Endothelial cell of umbilical vein (primary cell): ENCODE data around the gene ADAM30. TPM values are rescaled to one million over a fixed set of nuclear protein-coding genes. Genes with fewer than 3 reads are reported as not detected.

Experiments used
- BruUV-seq: library from RNA; stranded (reverse); fragments of 400-500 nt; replicated peaks from 2 replicates; lab custom pipeline; 2021; lab: Mats Ljungman, UMichigan
- CTCF ChIA-PET: fragments of 300-600, 350-600 bp; sonication (Branson Sonifier 250); formaldehyde crosslinking; loops from one replicate; lab custom pipeline; 2021; ENCODE audit warnings: antibody characterized with exemption, inconsistent platforms; lab: Charles Lee
- POLR2A ChIA-PET: fragments of 300-600, 350-600 bp; sonication (Branson Sonifier 250); formaldehyde crosslinking; loops from one replicate; lab custom pipeline; 2021; ENCODE audit warnings: antibody characterized with exemption, inconsistent platforms; lab: Charles Lee
- DNase-seq: peaks from one replicate; pipeline ENCODE4 v3.0.0-alpha.2; 2011; ENCODE audit warnings: low read depth, low spot score
- FAIRE-seq: peaks from 2 replicates; lab custom pipeline; 2011; peaks lifted over from hg19 to GRCh38; lab: Jason Lieb, UNC
- H2AFZ ChIP-seq: 2 replicates; pipeline ENCODE4 v1.6.0; 2012; ENCODE audit warnings: low read depth, low read length, control low read depth, inconsistent platforms
- H3K27ac ChIP-seq: 2 replicates; pipeline ENCODE4 v1.5.1; 2011; ENCODE audit warnings: low read depth, mild to moderate bottlenecking, control low read depth, low read length, moderate library complexity; ENCODE audit not compliant: insufficient read depth
- H3K27me3 ChIP-seq, 2 experiments: 2 replicates each; pipeline versions ENCODE4 v1.6.0 to v1.6.1; 2011; ENCODE audit warnings: low read length in 2 of 2, mixed read lengths in 1 of 2; ENCODE audit not compliant: control insufficient read depth in 2 of 2, insufficient read depth in 2 of 2
- H3K36me3 ChIP-seq, 2 experiments: 2 replicates in 1 of 2; 3 replicates in 1 of 2; pipeline ENCODE4 v1.5.1; 2011; ENCODE audit warnings: low read length in 2 of 2, mild to moderate bottlenecking in 1 of 2, moderate library complexity in 1 of 2; ENCODE audit not compliant: control insufficient read depth in 2 of 2, insufficient read depth in 2 of 2; ENCODE audit errors: extremely low read depth in 1 of 2
- H3K4me1 ChIP-seq: 3 replicates; pipeline ENCODE4 v1.5.1; 2011; ENCODE audit warnings: mild to moderate bottlenecking, low read length; ENCODE audit not compliant: control insufficient read depth, insufficient read depth; ENCODE audit errors: extremely low read depth
- H3K4me2 ChIP-seq: 2 replicates; pipeline ENCODE4 v1.6.1; 2011; ENCODE audit warnings: low read length, control low read depth, mixed read lengths; ENCODE audit not compliant: insufficient read depth
- H3K4me3 ChIP-seq, 3 experiments: fragments of 200-600 bp in 1 of 3; sonication (generic), shearing (Covaris generic) in 1 of 3; replicated peaks in 1 of 3; 2 replicates each; pipeline ENCODE4 v1.5.1; 2011 to 2016; ENCODE audit warnings: control low read depth in 3 of 3, low read length in 3 of 3, mild to moderate bottlenecking in 2 of 3, inconsistent platforms in 1 of 3, low read depth in 1 of 3, moderate library complexity in 1 of 3; ENCODE audit not compliant: insufficient read depth in 1 of 3
- H3K79me2 ChIP-seq: 2 replicates; pipeline ENCODE4 v1.6.0; 2012; ENCODE audit warnings: low read length, inconsistent platforms; ENCODE audit not compliant: control insufficient read depth, insufficient read depth
- H3K9ac ChIP-seq: replicated peaks from 2 replicates; pipeline ENCODE3; 2011; ENCODE audit warnings: low read length, control low read depth; ENCODE audit not compliant: insufficient read depth; ENCODE audit errors: extremely low read depth
- H3K9me1 ChIP-seq: replicated peaks from 3 replicates; pipeline ENCODE4 v1.6.0; 2011; ENCODE audit warnings: mild to moderate bottlenecking, low read length; ENCODE audit not compliant: control insufficient read depth, insufficient read depth; ENCODE audit errors: extremely low read depth
- H3K9me3 ChIP-seq: replicated peaks from 2 replicates; pipeline ENCODE4 v1.5.1; 2012; ENCODE audit warnings: low read length, inconsistent platforms; ENCODE audit not compliant: control insufficient read depth, insufficient read depth
- H4K20me1 ChIP-seq: replicated peaks from 2 replicates; pipeline ENCODE3; 2011; ENCODE audit warnings: mild to moderate bottlenecking, low read length; ENCODE audit not compliant: control insufficient read depth, insufficient read depth; ENCODE audit errors: extremely low read depth
- CTCF ChIP-seq, 2 donors: IDR thresholded peaks; 1 replicate in 1 of 2; 2 replicates in 1 of 2; pipeline ENCODE4 v1.5.1; 2011; ENCODE audit warnings: low read length in 2 of 2, mild to moderate bottlenecking in 2 of 2, moderate library complexity in 2 of 2, control low read depth in 1 of 2, inconsistent platforms in 1 of 2, low read depth in 1 of 2; ENCODE audit not compliant: insufficient read depth in 1 of 2; ENCODE audit errors: extremely low read depth in 1 of 2
- EZH2 ChIP-seq: IDR thresholded peaks from 2 replicates; pipeline ENCODE4 v1.6.1; 2012; ENCODE audit warnings: borderline replicate concordance, low read depth, mild to moderate bottlenecking, moderate library complexity, low read length, inconsistent platforms; ENCODE audit not compliant: severe bottlenecking
- FOS ChIP-seq: IDR thresholded peaks from 2 replicates; pipeline ENCODE4 v1.6.1; 2011; ENCODE audit warnings: mild to moderate bottlenecking, low read length, moderate library complexity, borderline replicate concordance; ENCODE audit not compliant: insufficient read depth
- GATA2 ChIP-seq: IDR thresholded peaks from 2 replicates; pipeline ENCODE4 v1.7.0; 2011; ENCODE audit warnings: low read depth, mild to moderate bottlenecking, moderate library complexity, mixed read lengths, low read length; ENCODE audit not compliant: insufficient read length, insufficient read depth
- JUN ChIP-seq: IDR thresholded peaks from 2 replicates; pipeline ENCODE4 v1.6.1; 2011; ENCODE audit warnings: borderline replicate concordance, low read depth; ENCODE audit not compliant: insufficient read length, insufficient read depth
- MAX ChIP-seq: IDR thresholded peaks from 2 replicates; pipeline ENCODE4 v1.6.1; 2011; ENCODE audit not compliant: insufficient read depth, insufficient read length
- MYC ChIP-seq: IDR thresholded peaks from one replicate; pipeline ENCODE4 v1.6.1; 2011; ENCODE audit warnings: mild to moderate bottlenecking, low read depth, low read length
- POLR2A ChIP-seq: IDR thresholded peaks from 2 replicates; pipeline ENCODE4 v1.6.1; 2012; ENCODE audit warnings: low read depth, mild to moderate bottlenecking, control low read depth, low read length
- POLR2AphosphoS5 ChIP-seq: IDR thresholded peaks from 2 replicates; pipeline ENCODE4 v1.6.1; 2012; ENCODE audit warnings: low read depth, mild to moderate bottlenecking, control low read depth, low read length, moderate library complexity; ENCODE audit not compliant: insufficient read depth
- dilution Hi-C: fragments of 300-500 bp; cut with MboI; formaldehyde crosslinking; loops from one replicate; pipeline ENCODE4 v1.15.0; 2019; ENCODE audit warnings: low sequenced_read_pairs; ENCODE audit not compliant: extremely low pct_ligation_motif_present
- intact Hi-C: fragments of 100-400 bp; cut with micrococcal nuclease; formaldehyde crosslinking; loops from one replicate; pipeline ENCODE4 v1.10.0; 2022
- polyA plus RNA-seq, 4 experiments: library from polyadenylated mRNA; depleted of rRNA in 3 of 4; stranded (reverse) in 3 of 4; unstranded in 1 of 4; fragments of >200 nt; gene quantifications; 2 replicates each; pipeline versions ENCODE4 v1.2.1 to v1.2.3, GENCODE V29; 2011 to 2012; ENCODE audit warnings: missing spikeins in 1 of 4
- total RNA-seq: library from RNA; stranded (reverse); gene quantifications from 2 replicates; pipeline ENCODE4 v1.2.3, GENCODE V29; 2021

ADAM30 gene
- total and polyA plus RNA-seq, 2 donors (not counting 3 experiments of a cell fraction or from before 2014, with no cell fraction given): not detected

- no TSS peak for BruUV-seq
- Histone ChIP-seq H3K27ac (no peak overlapping the region), H3K4me2 (no peak overlapping the region), H4K20me1 (no peaks in the 10 kb centered on the region), H3K79me2 (no peaks in the 10 kb centered on the region), H3K9ac (no peak overlapping the region), H3K4me1 (no peaks in the 10 kb centered on the region), H3K27me3 (no peaks in the 10 kb centered on the region), H3K9me3 (no peaks in the 10 kb centered on the region), H3K4me3 (no peak overlapping the region), H3K36me3 (no peaks in the 10 kb centered on the region), H3K9me1 (no peaks in the 10 kb centered on the region), H2AFZ (no peak overlapping the region)
- dilution Hi-C loops (no loop called here), intact Hi-C loops (no loop called here)
- FAIRE-seq (peak; percentile 79), DNase-seq (no peak)
- no peak for TF ChIP-seq GATA2
- no peak for TF ChIP-seq MYC
- no peak for TF ChIP-seq MAX
- no peak for TF ChIP-seq POLR2A
- TF ChIP-seq FOS: no peak
- TF ChIP-seq JUN: no peak
- no peak for TF ChIP-seq EZH2
- no peak for TF ChIP-seq CTCF (IDR thresholded peaks at IDR 0.05; ENCODE audit: extremely low read depth in 1 of 2, insufficient read depth in 1 of 2, low read depth in 1 of 2, low read length in 2 of 2)
- no peak for TF ChIP-seq POLR2AphosphoS5
- ChIA-PET POLR2A (no interaction called here), CTCF (interaction anchor here (1.9 to 2.6 kb wide), 2 partner anchors 15 to 59 kb away, joined by 11 to 17 read pairs; no protein-coding TSS in a partner anchor)
These were observed 28.1 kb downstream of the ADAM30 start for GRCh38 chr1:119868176-119868575.
